HepG2 (cell line): ENCODE data around the gene SEC61G.

Source experiments
- ATF7 ChIP-seq, 2 experiments: fragments of 450-650 bp in 1 of 2; sonication (generic) in 1 of 2; formaldehyde crosslinking in 1 of 2; IDR thresholded peaks; 2 replicates each; pipeline versions ENCODE4 v1.4.0 to v1.6.1; 2016 to 2020; ENCODE audit warnings: antibody characterized with exemption in 1 of 2, mild to moderate bottlenecking in 1 of 2, missing genetic modification reagents in 1 of 2
- CEBPG ChIP-seq: IDR thresholded peaks from 2 replicates; pipeline ENCODE4 v1.6.1; 2016
- HMG20A ChIP-seq: IDR thresholded peaks from 2 replicates; pipeline ENCODE4 v1.6.1; 2016; ENCODE audit warnings: borderline replicate concordance
- IRF2 ChIP-seq: IDR thresholded peaks from 2 replicates; pipeline ENCODE4 v1.6.1; 2018; ENCODE audit warnings: missing genetic modification reagents, missing compliant biosample characterization
- IRX3 ChIP-seq: sonication (generic); formaldehyde crosslinking; IDR thresholded peaks from 2 replicates; pipeline ENCODE4 v1.8.1; 2023; ENCODE audit warnings: mild to moderate bottlenecking, low read depth, missing genetic modification reagents, borderline replicate concordance
- PAXIP1 ChIP-seq: sonication (generic); formaldehyde crosslinking; conservative IDR thresholded peaks from 2 replicates; pipeline ENCODE4 v1.4.0; 2020; ENCODE audit warnings: mild to moderate bottlenecking, missing genetic modification reagents, moderate library complexity
- POLR2A ChIP-seq, 2 experiments: IDR thresholded peaks; 2 replicates each; pipeline ENCODE4 v1.6.1; 2011; ENCODE audit warnings: low read depth in 2 of 2, low read length in 2 of 2, mild to moderate bottlenecking in 1 of 2, moderate library complexity in 1 of 2; ENCODE audit not compliant: insufficient read depth in 1 of 2
- RELA ChIP-seq: sonication (generic); formaldehyde crosslinking; IDR thresholded peaks from 2 replicates; pipeline ENCODE4 v1.4.0; 2020; ENCODE audit warnings: missing genetic modification reagents
- SRSF1 ChIP-seq: fragments of 200-400 bp; formaldehyde crosslinking; optimal IDR thresholded peaks from 2 replicates; pipeline ENCODE3; 2017; ENCODE audit warnings: mild to moderate bottlenecking, low read depth, low read length, moderate library complexity
- TARDBP ChIP-seq: sonication (generic); formaldehyde crosslinking; IDR thresholded peaks from 2 replicates; pipeline ENCODE4 v1.8.0; 2022; ENCODE audit warnings: mild to moderate bottlenecking, missing genetic modification reagents
- TRIM24 ChIP-seq: sonication (generic); formaldehyde crosslinking; IDR thresholded peaks from 2 replicates; pipeline ENCODE4 v1.8.0; 2022; ENCODE audit warnings: mild to moderate bottlenecking, missing genetic modification reagents
- ZNF124 ChIP-seq: sonication (generic); formaldehyde crosslinking; IDR thresholded peaks from 2 replicates; pipeline ENCODE4 v1.4.0; 2020; ENCODE audit warnings: missing genetic modification reagents
- ZNF512 ChIP-seq: sonication (generic); formaldehyde crosslinking; IDR thresholded peaks from 2 replicates; pipeline ENCODE4 v1.4.0; 2020; ENCODE audit warnings: mild to moderate bottlenecking, missing genetic modification reagents

GRCh38 chr7:54782829-54783228 is 23.8 kb upstream of the SEC61G start:
- TF ChIP-seq TARDBP (CRISPR knock-in tag) (no peak), ATF7 (IDR thresholded peaks at IDR 0.05) (no peak), ATF7 (CRISPR knock-in tag; IDR thresholded peaks at IDR 0.05) (no peak), POLR2A (IDR thresholded peaks at IDR 0.05; ENCODE audit: insufficient read depth in 1 of 2, low read depth in 2 of 2, low read length in 2 of 2) (no peak), ZNF124 (CRISPR knock-in tag) (no peak), HMG20A (CRISPR knock-in tag) (no peak), PAXIP1 (CRISPR knock-in tag) (no peak), IRX3 (CRISPR knock-in tag) (no peak), IRF2 (CRISPR knock-in tag) (no peak), TRIM24 (CRISPR knock-in tag) (no peak), SRSF1 (no peak), CEBPG (CRISPR knock-in tag) (no peak), RELA (CRISPR knock-in tag) (no peak), ZNF512 (CRISPR knock-in tag) (no peak)
